22Rv1 (cell line): ENCODE results near the gene LGR6.

Source experiments
- ZFX ChIP-seq: fragments of 450-650 bp; IDR thresholded peaks from 2 replicates; pipeline ENCODE4 v1.6.1; 2017; ENCODE audit warnings: antibody characterized with exemption, borderline replicate concordance
- TF ChIP-seq, protein P1 (sequence below): fragments of 450-650 bp; IDR thresholded peaks from 2 replicates; pipeline ENCODE4 v1.5.1; 2017; ENCODE audit warnings: mild to moderate bottlenecking

DNA sequence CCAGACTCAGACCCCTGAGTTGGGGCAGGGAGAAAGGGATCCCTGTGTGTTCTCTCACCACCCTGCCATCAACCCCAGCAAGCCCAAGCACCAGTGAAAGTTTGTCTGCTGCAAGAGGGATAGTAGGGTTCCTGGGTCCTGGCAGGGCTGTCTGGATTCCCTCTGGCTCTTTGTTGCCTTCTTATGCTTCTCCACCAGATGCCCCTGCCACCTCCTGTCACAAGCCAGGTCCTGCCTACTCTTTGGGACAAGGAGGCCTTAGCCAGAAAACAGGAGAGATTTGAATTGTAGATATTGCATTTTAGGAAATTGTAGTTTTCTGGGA, 126.4 kb downstream of the LGR6 start:
- TF ChIP-seq, protein P1, sequence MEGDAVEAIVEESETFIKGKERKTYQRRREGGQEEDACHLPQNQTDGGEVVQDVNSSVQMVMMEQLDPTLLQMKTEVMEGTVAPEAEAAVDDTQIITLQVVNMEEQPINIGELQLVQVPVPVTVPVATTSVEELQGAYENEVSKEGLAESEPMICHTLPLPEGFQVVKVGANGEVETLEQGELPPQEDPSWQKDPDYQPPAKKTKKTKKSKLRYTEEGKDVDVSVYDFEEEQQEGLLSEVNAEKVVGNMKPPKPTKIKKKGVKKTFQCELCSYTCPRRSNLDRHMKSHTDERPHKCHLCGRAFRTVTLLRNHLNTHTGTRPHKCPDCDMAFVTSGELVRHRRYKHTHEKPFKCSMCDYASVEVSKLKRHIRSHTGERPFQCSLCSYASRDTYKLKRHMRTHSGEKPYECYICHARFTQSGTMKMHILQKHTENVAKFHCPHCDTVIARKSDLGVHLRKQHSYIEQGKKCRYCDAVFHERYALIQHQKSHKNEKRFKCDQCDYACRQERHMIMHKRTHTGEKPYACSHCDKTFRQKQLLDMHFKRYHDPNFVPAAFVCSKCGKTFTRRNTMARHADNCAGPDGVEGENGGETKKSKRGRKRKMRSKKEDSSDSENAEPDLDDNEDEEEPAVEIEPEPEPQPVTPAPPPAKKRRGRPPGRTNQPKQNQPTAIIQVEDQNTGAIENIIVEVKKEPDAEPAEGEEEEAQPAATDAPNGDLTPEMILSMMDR, result no peak
- no peak for TF ChIP-seq ZFX
